Tibial nerve (tissue), 4 donors: Measurements from ENCODE around the gene TH. TPM values are rescaled to one million over a fixed set of nuclear protein-coding genes. Genes with fewer than 3 reads are reported as not detected.

ENCODE experiments used
- DNase-seq, 2 donors: peaks; one replicate each; pipeline ENCODE4 v3.0.0-alpha.2; 2019; ENCODE audit warnings: low spot score in 2 of 2
- H3K27ac ChIP-seq, 4 donors: fragments of 200-600 bp; sonication (generic) in 3 of 4; one replicate each; pipeline ENCODE4 v1.5.1; 2017 to 2019; ENCODE audit warnings: mild to moderate bottlenecking in 1 of 4
- H3K27me3 ChIP-seq, 2 donors: fragments of 200-600 bp; sonication (generic) in 1 of 2; one replicate each; pipeline versions ENCODE4 v1.5.1 to v1.6.0; 2017 to 2019
- H3K36me3 ChIP-seq, 3 donors: fragments of 200-600 bp; sonication (generic); one replicate each; pipeline ENCODE4 v1.5.1; 2018 to 2019
- H3K4me1 ChIP-seq, 4 donors: fragments of 200-600 bp; sonication (generic) in 3 of 4; one replicate each; pipeline ENCODE4 v1.5.1; 2017 to 2019
- H3K4me3 ChIP-seq, 4 donors: fragments of 200-600 bp; sonication (generic) in 3 of 4; one replicate each; pipeline ENCODE4 v1.5.1; 2017 to 2019; ENCODE audit warnings: mild to moderate bottlenecking in 1 of 4, moderate library complexity in 1 of 4
- H3K9me3 ChIP-seq, 4 donors: fragments of 200-600 bp; sonication (generic) in 3 of 4; one replicate each; pipeline ENCODE4 v1.5.1; 2017 to 2019
- EP300 ChIP-seq, 2 donors: sonication (generic); formaldehyde crosslinking; IDR thresholded peaks; one replicate each; pipeline ENCODE4 v1.6.1; 2017; ENCODE audit warnings: antibody characterized with exemption in 2 of 2, mild to moderate bottlenecking in 1 of 2
- POLR2A ChIP-seq, 2 donors: fragments of 450-650 bp; IDR thresholded peaks; one replicate each; pipeline ENCODE4 v1.6.1; 2017; ENCODE audit warnings: antibody characterized with exemption in 2 of 2, mild to moderate bottlenecking in 2 of 2, moderate library complexity in 2 of 2
- WGBS, 2 donors: methylation state at CpG; one replicate each; pipeline ENCODE4 v1.1.5; 2018; 5-methylcytosine and 5-hydroxymethylcytosine counted together
- total RNA-seq, 4 donors: library from RNA; depleted of rRNA; stranded (reverse); fragments of >200 nt; gene quantifications; one replicate each; pipeline ENCODE4 v1.1.0, GENCODE V29; 2016
- TF ChIP-seq, protein P1 (sequence below), 5 experiments: fragments of 200-600 bp in 3 of 5; fragments of 450-650 bp in 2 of 5; sonication (generic) in 3 of 5; IDR thresholded peaks; one replicate each; pipeline ENCODE4 v1.5.1; 2016 to 2019; ENCODE audit warnings: antibody characterized with exemption in 5 of 5, mild to moderate bottlenecking in 3 of 5, moderate library complexity in 2 of 5

The TH gene
- total RNA-seq, 4 donors from 2014 or later, result 1.3 TPM; not detected in 3

DNA sequence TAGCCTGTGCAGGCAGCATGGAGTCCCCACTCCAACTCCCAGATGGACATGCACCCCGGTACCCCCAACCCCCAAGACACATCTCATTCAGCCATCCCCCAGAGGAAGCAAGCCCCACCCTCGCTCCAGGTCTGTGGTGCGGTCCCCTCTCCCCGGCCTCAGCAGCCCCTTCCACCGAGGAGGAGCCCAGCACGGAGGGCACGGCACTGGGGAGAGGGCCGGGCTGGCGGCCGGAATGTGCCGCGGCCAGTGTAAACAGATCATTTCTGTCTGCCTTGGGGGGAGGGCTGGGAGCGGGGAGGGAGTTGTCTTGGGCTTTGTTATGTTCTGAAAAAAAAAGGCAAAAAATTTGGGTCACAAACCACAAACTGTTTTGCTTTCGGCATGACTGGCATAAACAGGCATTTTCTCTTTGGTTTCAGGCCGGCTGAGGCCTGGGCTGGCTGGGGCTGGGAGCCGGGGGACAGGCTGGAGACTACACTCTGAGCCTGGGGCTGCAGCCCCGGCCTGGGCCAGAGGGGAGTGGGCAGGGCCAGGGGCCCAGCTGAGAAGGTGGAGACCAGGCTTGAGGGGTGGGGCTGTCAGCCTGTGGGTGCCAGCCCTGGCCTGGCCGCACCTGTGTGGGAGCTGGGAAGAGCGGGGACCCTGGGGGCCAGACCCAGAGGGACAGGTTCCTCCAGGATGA, 49.3 kb downstream of the TH start:
- Histone ChIP-seq H3K9me3 (peaks cover 0 to 8% (median 0%) of the 10 kb centered on the region in 4 donors), H3K4me3 (no peak overlapping the region), H3K27ac (no peak overlapping the region), H3K27me3 (peaks cover 0 to 24% of the 10 kb centered on the region in 2 donors), H3K4me1 (peaks cover 0 to 17% (median 0%) of the 10 kb centered on the region in 4 donors), H3K36me3 (no peaks in the 10 kb centered on the region)
- 21 to 29% methylated on average over 15 to 19 of the region's 19 CpGs for WGBS, 2 donors
- TF ChIP-seq POLR2A (IDR thresholded peaks at IDR 0.05) (no peak), EP300 (IDR thresholded peaks at IDR 0.05) (no peak)
- TF ChIP-seq, protein P1, sequence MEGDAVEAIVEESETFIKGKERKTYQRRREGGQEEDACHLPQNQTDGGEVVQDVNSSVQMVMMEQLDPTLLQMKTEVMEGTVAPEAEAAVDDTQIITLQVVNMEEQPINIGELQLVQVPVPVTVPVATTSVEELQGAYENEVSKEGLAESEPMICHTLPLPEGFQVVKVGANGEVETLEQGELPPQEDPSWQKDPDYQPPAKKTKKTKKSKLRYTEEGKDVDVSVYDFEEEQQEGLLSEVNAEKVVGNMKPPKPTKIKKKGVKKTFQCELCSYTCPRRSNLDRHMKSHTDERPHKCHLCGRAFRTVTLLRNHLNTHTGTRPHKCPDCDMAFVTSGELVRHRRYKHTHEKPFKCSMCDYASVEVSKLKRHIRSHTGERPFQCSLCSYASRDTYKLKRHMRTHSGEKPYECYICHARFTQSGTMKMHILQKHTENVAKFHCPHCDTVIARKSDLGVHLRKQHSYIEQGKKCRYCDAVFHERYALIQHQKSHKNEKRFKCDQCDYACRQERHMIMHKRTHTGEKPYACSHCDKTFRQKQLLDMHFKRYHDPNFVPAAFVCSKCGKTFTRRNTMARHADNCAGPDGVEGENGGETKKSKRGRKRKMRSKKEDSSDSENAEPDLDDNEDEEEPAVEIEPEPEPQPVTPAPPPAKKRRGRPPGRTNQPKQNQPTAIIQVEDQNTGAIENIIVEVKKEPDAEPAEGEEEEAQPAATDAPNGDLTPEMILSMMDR (IDR thresholded peaks at IDR 0.05), result no peak
- no peak for DNase-seq

DNA sequence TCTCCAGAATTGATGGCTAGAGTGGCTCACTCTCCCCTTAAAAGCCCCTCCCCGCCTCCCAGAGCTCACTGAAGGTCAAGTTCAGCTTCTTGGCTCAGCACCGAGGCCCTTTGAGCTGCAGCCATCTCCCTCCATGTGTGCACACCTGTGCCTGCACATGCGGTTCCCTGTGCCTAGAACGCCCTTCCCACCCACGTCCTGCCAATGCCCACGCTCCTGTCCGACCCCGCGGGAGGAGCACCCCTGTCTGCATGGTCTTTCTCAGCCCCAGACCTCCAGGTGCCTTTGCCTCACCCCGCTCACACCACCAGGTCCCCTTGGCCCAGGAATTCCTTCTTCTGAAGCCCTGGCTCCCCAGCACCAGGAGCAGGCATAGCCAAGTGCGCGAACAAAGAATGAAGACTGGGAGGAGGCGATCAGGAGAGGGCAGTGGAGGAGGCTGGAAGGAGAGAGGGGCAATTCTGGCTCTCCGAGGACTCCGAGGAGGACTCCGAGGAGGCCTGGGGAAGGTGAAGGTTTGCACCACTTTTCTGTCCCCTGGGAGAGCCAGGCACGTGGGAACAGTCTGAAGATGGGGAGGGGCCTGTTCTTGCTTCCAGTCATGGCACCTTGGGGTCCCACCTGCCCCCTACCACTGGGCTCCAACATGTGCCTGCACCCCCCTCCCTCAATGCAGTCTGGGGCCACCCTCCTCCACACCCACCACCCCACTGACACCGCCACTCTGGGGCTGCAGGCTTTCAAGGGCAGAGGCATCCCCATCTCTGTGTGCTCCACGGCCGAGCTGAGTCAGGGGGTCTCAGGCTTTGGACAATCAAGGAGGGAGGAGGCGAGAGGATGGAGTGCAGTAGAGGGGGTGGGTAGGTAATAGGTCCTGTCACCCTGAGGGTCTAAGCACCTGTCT, 50.1 kb downstream of the TH start:
- Histone ChIP-seq H3K4me3 (no peak overlapping the region), H3K4me1 (peaks cover 0 to 17% (median 0%) of the 10 kb centered on the region in 4 donors), H3K27me3 (peaks cover 0 to 24% of the 10 kb centered on the region in 2 donors), H3K36me3 (no peaks in the 10 kb centered on the region), H3K9me3 (peaks cover 0 to 17% (median 0%) of the 10 kb centered on the region in 4 donors), H3K27ac (no peak overlapping the region)
- no peak for TF ChIP-seq POLR2A (IDR thresholded peaks at IDR 0.05)
- TF ChIP-seq, protein P1 (IDR thresholded peaks at IDR 0.05), result no peak
- no peak for TF ChIP-seq EP300 (IDR thresholded peaks at IDR 0.05)
- no peak for DNase-seq
- 81 to 82% methylated on average over 21 of the region's 21 CpGs for WGBS, 2 donors

DNA sequence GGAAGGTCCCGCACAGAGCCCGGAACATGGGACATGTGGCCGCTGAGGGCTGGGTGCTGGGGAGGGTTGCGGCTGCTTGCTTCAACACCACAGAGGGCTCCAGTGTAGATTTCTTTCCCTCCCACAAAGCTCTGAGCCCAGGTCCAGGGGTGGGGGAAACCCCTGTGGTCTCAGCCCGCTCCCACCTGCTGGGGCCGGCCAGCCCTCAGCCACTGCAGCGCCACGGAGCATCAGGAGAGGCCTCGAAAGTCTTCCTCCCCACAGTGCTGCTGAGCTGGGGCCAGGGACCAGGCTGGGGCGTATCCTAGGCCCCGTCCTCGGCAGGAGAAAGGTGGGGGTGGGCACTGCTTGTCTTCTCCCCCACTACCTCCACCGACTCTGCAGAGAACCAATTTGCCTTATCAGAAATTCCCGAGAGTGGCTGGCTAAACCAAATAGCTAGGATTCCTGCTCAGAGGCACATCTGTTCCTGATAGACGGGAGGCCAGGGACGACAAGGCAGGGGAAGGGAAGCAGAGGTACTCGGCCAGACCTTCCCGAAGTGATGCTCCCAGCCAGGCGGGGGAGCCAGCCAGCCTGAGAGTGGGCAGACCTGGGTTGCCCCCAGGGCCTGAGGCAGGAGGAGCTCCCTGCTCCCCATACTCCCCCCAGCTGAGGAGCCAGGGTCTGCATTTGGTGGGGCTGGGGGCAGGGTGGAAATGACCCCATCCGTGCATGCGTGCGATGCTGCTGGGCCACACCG, 51.1 kb downstream of the TH start:
- H3K4me1 ChIP-seq, result peaks cover 0 to 17% (median 0%) of the 10 kb centered on the region in 4 donors
- 60 to 65% methylated on average over 15 to 20 of the region's 23 CpGs for WGBS, 2 donors
- no peak overlapping the region for H3K4me3 ChIP-seq
- H3K27ac ChIP-seq, result no peak overlapping the region
- H3K36me3 ChIP-seq, result no peaks in the 10 kb centered on the region
- no peak for DNase-seq
- no peak for TF ChIP-seq EP300 (IDR thresholded peaks at IDR 0.05)
- TF ChIP-seq, protein P1 (IDR thresholded peaks at IDR 0.05), result no peak
- no peak for TF ChIP-seq POLR2A (IDR thresholded peaks at IDR 0.05)
- H3K27me3 ChIP-seq, result peaks cover 0 to 24% of the 10 kb centered on the region in 2 donors
- peaks cover 0 to 26% (median 0%) of the 10 kb centered on the region in 4 donors for H3K9me3 ChIP-seq

DNA sequence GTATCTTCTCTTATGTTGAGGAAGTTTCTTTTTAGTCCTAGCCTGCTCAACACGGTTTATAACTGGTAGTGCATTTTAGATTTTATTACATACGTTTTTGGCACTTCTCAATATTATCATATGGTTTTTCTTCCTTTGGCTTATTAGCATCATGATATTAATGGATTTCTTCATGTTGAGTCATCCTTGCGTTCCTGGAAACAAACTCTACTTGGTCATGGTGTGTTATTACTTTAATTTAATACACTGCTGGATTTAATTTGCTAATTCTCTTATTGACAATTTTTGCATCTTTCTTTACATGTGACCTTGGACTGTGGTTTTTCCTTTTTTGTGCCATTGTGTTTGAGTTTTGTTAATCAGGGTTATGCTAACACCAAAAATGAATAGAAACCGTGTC, 52.9 kb downstream of the TH start:
- Histone ChIP-seq H3K4me1 (peaks cover 0 to 17% (median 0%) of the 10 kb centered on the region in 4 donors), H3K27ac (no peak overlapping the region), H3K9me3 (peaks cover 0 to 31% (median 0%) of the 10 kb centered on the region in 4 donors), H3K4me3 (no peak overlapping the region), H3K27me3 (peaks cover 0 to 24% of the 10 kb centered on the region in 2 donors), H3K36me3 (no peaks in the 10 kb centered on the region)
- TF ChIP-seq POLR2A (IDR thresholded peaks at IDR 0.05) (no peak), EP300 (IDR thresholded peaks at IDR 0.05) (no peak)
- TF ChIP-seq, protein P1 (IDR thresholded peaks at IDR 0.05), result no peak
- 81 to 84% methylated on average over 4 of the region's 4 CpGs for WGBS, 2 donors
- DNase-seq, result no peak
